Fibroblast of mammary gland (primary cell): ENCODE measurements around the gene SHOC2.

Experiments used
- DNase-seq: peaks from one replicate; pipeline ENCODE4 v3.0.0-alpha.2; 2010; ENCODE audit warnings: low read depth
- H3K4me3 ChIP-seq: 2 replicates; pipeline ENCODE4 v1.5.1; 2011; ENCODE audit warnings: low read depth, mild to moderate bottlenecking, low read length, moderate library complexity; ENCODE audit not compliant: control insufficient read depth
- CTCF ChIP-seq: conservative IDR thresholded peaks from 2 replicates; pipeline ENCODE4 v1.5.1; 2011; ENCODE audit warnings: low read depth, low read length, inconsistent platforms; ENCODE audit not compliant: control insufficient read depth, insufficient read depth

Gene SHOC2

GRCh38 chr10:110873951-110874350 is 45.5 kb upstream of the SHOC2 start:
- no peak for DNase-seq
- no peak for TF ChIP-seq CTCF
- peak overlapping the region; percentile 80 for H3K4me3 ChIP-seq

DNA sequence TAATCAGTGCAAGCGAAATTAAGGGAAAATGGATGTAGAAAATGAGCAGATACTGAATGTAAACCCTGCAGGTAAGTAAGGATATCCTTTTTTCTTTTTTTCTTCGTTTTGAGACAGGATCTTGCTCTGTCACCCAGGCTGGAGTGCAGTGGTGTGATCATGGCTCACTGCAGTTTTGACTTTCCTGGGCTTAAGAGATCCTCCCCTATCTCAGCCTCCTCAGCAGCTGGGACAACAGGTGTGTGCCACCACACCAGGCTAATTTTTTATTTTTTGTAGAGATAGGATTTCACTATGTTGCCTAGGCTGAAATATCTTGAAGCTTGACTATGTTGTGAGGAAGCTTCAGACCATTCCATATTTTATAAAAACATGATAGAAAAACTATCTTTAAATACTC is 43.4 kb upstream of the SHOC2 start:
- DNase-seq, result no peak
- no peak overlapping the region for H3K4me3 ChIP-seq
- TF ChIP-seq CTCF, result no peak

- DNase-seq, result no peak
- no peak for TF ChIP-seq CTCF
- no peak overlapping the region for H3K4me3 ChIP-seq
Measured at GRCh38 chr10:110876788-110877187, 42.6 kb upstream of the SHOC2 start.

DNA sequence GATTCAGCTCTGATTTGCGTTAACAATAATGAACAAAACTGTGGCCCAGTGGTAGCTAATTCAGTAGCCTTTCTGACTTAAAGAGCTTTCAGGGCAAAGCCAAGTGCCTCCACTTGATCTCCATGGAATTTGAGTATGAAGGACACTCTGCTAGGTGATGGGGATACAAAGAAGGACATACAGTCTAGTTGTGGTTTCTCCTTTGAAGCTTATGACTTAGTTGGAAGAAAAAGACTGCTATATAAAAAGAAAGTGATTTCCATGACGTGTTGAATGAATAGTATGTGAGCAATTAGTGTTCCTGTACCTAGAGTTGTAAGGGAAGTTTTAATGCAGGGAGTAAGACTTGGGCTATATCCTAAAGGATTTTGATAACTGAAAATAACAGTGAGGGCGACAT is 39.4 kb upstream of the SHOC2 start:
- no peak for DNase-seq
- TF ChIP-seq CTCF, result no peak

GRCh38 chr10:110881247-110881646 is 38.2 kb upstream of the SHOC2 start:
- DNase-seq, result peak; percentile 19
- H3K4me3 ChIP-seq, result no peak overlapping the region
- no peak for TF ChIP-seq CTCF

More for the DNA sequence above, 39.4 kb upstream of the SHOC2 start:
- no peak overlapping the region for H3K4me3 ChIP-seq

DNA sequence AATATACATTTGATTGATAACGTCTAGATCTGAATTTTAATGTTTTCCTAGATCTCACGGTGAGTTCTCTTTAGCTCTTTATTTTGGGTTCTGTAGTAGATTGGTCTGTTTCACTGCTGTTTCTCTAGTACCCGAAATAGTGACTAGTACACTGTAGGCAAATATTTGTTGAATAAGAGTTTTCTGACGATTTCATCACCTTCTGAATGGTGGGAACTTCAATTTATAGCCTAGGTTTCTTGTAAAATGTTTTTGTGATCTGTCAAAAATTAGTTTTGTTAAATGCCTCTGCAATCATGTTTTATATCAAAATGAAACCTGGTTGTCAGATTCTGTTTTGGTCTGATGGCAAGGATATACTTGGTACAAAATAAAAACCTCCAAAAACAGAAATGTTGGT is 37.5 kb upstream of the SHOC2 start:
- no peak overlapping the region for H3K4me3 ChIP-seq
- TF ChIP-seq CTCF, result no peak
- DNase-seq, result no peak

DNA sequence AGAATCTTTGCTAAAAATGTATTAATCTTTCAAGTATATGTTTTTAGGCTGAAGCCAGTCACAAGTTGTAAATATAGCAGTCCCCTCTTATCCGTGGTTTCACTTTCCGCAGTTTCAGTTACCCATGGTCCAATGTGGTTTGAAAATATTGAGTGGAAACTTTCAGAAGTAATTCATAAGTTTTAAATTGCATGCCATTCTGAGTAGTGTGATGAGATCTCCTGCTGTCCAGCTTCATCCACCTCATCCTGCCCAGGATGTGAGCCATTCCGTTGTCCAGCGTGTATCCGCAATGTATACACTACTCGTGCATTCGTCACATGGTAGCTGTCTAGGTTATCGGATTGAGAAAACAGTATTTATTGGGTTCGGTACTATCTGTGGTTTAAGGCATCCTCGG is 35.5 kb upstream of the SHOC2 start:
- no peak for DNase-seq
- no peak for TF ChIP-seq CTCF
- no peak overlapping the region for H3K4me3 ChIP-seq
